Cortex of kidney (tissue), 1 donor: Measurements from ENCODE around the gene CLRN3.

Experiments used
- DNase-seq: peaks from one replicate; lab custom pipeline; 2025; lab: John Stamatoyannopoulos, UW

Gene CLRN3

DNA sequence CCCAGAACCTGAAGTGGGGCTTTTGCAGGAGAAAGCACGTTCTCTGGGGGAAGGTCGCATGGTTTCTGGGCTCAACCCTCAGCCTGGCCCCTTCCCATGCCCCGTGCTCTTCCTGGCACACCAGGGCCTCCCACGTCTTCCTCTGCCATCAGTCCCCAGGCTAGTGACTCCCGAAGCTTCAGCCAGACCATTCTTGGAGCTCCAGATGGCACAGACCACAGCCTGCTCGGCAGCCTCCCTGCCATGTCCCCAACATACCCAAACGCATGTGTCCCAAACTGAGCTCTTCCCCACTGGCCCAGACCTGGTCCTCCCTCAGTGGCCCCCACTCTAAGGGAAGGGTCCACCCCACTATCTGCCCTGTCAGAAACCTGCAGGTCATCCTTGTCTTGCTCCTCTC lies 47.0 kb downstream of the CLRN3 start:
- no peak for DNase-seq

- DNase-seq, result no peak
Observed at GRCh38 chr10:127840884-127841283, 51.9 kb downstream of the CLRN3 start.

DNA sequence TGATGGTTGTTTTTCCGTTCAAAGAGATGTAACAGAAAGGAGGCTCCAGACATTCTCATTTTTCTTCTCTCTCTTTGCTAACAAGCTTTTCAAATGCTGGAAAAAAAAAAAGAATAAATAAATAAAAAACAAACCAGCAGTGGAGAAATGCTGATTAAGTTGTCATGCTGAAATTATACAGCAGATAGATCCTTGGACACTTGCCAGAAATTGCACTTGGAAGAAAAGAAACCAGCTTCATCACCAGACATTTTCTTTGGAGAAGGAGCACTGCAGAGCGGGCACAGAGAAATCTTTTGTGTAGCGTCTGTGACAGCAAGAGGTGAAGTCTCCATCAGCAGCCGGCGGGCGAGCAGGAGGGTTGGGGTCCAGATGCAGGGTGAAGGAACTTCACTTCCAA lies 55.8 kb downstream of the CLRN3 start:
- DNase-seq, result no peak

- DNase-seq, result no peak
Observed at GRCh38 chr10:127836176-127836575, 56.6 kb downstream of the CLRN3 start.

GRCh38 chr10:127834791-127835190 lies 58.0 kb downstream of the CLRN3 start:
- no peak for DNase-seq

DNA sequence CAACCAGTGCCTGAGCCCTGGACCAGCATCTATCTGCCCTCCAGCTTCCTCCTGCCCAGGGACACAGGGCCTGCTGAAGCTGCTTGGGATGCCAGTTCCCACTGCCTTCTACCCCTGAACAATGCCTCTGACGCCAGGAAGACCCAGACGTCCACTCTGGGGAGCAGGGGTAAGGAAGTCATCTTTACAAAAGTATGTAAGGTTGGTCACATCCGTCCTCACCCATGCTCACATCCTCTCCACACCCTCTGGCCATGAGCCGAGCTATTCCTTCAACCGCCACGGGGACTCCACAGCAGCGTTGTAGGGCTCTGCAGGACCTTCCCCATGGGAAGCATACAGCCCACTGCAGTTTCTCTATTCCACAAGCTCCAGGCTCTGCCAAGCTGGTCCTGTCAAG lies 58.5 kb downstream of the CLRN3 start:
- DNase-seq, result no peak

GRCh38 chr10:127833804-127834203 lies 58.9 kb downstream of the CLRN3 start:
- DNase-seq, result no peak

GRCh38 chr10:127832501-127832900 lies 60.2 kb downstream of the CLRN3 start:
- no peak for DNase-seq

DNA sequence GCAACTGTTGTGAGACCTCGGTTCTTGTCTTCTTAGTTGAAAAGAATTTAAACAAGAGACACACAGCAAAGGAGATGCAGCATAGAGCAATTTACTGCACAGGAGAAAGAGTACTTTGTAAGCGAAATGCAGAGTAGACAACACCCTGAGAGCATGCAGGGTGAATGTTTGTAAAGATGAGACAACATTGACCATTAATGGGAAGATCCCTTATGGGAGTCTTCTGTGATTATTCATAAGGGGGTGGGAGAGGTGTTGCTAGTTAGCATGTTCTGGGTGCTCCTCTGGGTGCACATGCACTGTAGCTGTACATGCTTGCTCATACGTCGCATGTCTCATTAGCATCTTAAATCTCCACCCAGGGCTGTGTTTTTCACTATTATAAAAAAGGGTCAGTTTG lies 62.3 kb downstream of the CLRN3 start:
- no peak for DNase-seq
